Gastroesophageal sphincter (tissue), 3 donors: ENCODE data around the gene COL15A1.

Source experiments
- EP300 ChIP-seq: sonication (generic); formaldehyde crosslinking; IDR thresholded peaks from one replicate; pipeline ENCODE4 v1.6.1; 2017; ENCODE audit warnings: antibody characterized with exemption, mild to moderate bottlenecking
- POLR2A ChIP-seq, 2 donors: fragments of 450-650 bp; IDR thresholded peaks; one replicate each; pipeline ENCODE4 v1.6.1; 2017; ENCODE audit warnings: antibody characterized with exemption in 2 of 2, mild to moderate bottlenecking in 2 of 2, moderate library complexity in 1 of 2
- POLR2AphosphoS5 ChIP-seq: sonication (generic); formaldehyde crosslinking; IDR thresholded peaks from one replicate; pipeline ENCODE4 v1.6.1; 2017; ENCODE audit warnings: antibody characterized with exemption
- TF ChIP-seq, protein P1 (sequence below), 4 experiments: fragments of 200-600 bp in 2 of 4; fragments of 450-650 bp in 2 of 4; sonication (generic) in 1 of 4; IDR thresholded peaks; one replicate each; pipeline ENCODE4 v1.5.1; 2017 to 2019; ENCODE audit warnings: antibody characterized with exemption in 4 of 4, mild to moderate bottlenecking in 2 of 4, moderate library complexity in 2 of 4

DNA sequence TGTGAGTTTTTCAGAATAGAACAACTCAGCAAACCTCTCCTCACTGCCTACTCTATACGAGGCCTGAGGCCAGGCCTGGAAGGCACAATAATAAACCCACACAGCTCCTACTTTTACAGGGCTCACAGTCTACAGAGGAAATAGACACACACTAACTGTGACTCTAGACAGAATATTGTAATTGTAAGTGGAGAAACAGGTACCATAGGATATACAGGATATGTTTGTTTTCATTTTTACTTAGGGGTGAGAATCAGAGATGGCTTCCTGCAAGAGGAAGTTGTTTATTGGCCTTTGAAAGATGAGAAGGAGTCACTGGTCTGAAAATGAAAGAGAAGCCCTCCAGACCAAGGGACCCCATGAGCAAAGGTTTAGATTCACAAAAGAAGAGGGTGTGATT, 125.4 kb downstream of the COL15A1 start:
- TF ChIP-seq, protein P1, sequence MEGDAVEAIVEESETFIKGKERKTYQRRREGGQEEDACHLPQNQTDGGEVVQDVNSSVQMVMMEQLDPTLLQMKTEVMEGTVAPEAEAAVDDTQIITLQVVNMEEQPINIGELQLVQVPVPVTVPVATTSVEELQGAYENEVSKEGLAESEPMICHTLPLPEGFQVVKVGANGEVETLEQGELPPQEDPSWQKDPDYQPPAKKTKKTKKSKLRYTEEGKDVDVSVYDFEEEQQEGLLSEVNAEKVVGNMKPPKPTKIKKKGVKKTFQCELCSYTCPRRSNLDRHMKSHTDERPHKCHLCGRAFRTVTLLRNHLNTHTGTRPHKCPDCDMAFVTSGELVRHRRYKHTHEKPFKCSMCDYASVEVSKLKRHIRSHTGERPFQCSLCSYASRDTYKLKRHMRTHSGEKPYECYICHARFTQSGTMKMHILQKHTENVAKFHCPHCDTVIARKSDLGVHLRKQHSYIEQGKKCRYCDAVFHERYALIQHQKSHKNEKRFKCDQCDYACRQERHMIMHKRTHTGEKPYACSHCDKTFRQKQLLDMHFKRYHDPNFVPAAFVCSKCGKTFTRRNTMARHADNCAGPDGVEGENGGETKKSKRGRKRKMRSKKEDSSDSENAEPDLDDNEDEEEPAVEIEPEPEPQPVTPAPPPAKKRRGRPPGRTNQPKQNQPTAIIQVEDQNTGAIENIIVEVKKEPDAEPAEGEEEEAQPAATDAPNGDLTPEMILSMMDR (IDR thresholded peaks at IDR 0.05), result no peak
- TF ChIP-seq EP300, result no peak
- no peak for TF ChIP-seq POLR2A (IDR thresholded peaks at IDR 0.05)
- no peak for TF ChIP-seq POLR2AphosphoS5
